ENCODE results near the gene CD300H.
"Not testable (repeated sequence)": the region's sequence is repeated elsewhere in the genome, so short reads cannot be mapped to it uniquely, and the experiment has no call there.

Gene CD300H

GRCh38 chr17:74584292-74585060, 17.2 kb upstream of the CD300H start:
- DNase-seq (ENCODE audit: low read depth) = no peak

- no peak for DNase-seq (ENCODE audit: low read depth)
Observed at GRCh38 chr17:74582633-74583032, 15.3 kb upstream of the CD300H start.

GRCh38 chr17:74579900-74580299, 12.6 kb upstream of the CD300H start:
- no peak for DNase-seq (ENCODE audit: low read depth)

DNA sequence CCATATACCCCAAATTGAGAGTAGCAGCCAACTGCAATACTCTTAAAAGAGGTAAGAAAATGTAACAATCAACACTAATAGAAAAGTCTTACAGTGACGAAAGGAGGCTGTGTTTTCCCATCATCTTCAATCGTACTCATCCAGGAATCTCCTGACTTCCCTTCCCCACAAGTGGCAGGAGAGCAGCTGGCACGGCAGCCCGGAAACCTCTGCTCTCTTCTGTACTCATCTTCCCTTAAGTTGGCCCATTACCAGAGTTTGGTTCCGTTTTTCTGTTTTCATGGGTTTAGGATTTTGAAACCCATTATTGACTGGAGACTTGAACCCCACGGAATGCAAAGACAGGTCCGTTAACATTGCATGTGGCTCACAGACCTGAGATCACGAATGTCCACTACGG, 11.7 kb upstream of the CD300H start:
- no peak for DNase-seq (ENCODE audit: low read depth)

- no peak for DNase-seq (ENCODE audit: low read depth)
Observed at GRCh38 chr17:74574489-74575142, 7.3 kb upstream of the CD300H start.

- not testable (repeated sequence) for DNase-seq (ENCODE audit: low read depth)
Observed at GRCh38 chr17:74573635-74574034, 6.3 kb upstream of the CD300H start.

DNA sequence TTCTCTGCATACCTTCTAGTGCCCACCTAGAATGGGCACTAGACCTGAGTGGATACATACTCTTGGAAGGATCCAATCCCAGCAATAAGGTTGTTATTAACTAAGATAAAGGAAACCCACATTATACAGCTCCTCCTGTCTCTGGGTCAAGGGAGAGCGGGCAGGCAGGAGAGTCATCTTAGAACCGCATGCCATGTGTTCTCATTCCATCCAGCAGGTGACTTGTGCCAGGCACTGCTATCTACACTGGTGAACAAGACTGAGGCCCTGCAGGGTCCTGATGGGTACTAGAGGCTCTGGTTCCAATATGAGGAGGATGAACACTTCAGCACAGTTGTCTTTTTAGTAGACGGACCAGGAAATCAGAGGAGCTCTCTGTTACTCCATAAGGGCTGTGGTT, 5.9 kb upstream of the CD300H start:
- DNase-seq (ENCODE audit: low read depth) = no peak

GRCh38 chr17:74571621-74572270, 4.4 kb upstream of the CD300H start:
- DNase-seq (ENCODE audit: low read depth) = no peak

DNA sequence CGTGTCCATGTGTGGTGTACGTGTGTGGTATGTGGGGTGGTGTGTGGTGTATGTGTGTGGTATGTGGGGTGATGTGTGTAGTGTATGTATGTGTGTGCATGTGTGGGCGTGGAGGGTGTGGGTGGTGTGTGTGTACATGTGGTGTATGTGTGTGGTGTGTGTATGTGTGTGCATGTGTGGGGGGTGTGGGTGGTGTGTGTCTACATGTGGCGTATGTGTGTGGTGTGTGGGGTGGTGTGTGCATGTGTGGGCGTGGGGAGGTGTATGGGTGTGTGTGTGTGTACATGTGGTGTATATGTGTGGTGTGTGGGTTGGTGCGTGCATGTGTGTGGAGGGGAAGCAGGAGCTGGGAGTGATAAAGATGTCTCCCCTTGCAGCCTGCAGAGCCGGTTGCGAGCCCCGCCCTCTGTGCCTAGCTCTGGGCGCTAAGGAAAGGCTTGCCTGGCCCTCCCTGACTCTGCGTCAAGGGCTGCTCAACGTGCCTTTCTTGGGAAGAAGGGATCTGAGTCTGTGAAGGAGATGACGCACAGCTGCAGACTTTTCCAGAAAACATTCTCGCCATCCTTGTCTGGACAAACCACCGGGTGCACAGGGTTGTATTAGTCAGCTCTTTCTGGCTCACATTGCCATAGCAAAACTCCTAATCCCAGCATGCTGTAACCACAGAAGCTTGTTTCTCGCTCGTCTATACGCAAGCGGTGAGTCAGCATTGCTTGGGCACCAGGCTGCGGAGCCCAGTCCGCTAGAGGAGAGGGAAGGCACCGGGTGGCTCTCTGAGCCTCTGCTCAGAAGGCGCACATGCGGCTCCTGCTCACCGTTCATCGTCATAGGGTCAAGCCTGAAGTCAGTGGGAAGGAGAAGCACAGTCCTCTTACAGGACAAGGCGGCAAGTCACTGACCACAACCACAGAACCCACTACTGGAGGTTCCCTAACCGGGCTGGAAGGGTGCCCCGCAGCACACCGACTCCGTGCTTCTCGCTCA, 2.0 kb upstream of the CD300H start:
- no peak for DNase-seq (ENCODE audit: low read depth)

- DNase-seq (ENCODE audit: low read depth) = no peak
Observed at GRCh38 chr17:74568106-74568873, 981 bp upstream of the CD300H start.

- no peak for DNase-seq (ENCODE audit: low read depth)
Observed at GRCh38 chr17:74566132-74566753, 1.1 kb downstream of the CD300H start.

DNA sequence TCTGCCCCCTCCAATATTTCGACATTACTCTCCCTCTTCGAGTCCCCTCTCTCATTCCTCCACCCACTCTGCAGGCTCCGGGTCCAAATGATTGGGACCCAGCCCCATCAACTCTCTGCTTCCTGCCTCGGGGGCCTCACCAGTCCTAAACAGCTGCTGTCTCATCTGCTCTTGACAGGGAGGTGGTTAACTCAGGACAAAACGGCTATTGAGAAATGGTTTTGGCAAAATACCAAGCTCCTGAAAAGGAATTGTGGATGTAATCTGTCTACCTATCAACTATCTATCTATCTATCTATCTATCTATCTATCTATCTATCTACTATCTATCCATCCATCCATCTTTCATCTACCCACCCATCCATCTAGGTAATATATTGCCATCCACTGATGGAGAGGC, 2.2 kb downstream of the CD300H start:
- no peak for DNase-seq (ENCODE audit: low read depth)

- no peak for DNase-seq (ENCODE audit: low read depth)
Observed at GRCh38 chr17:74563358-74563757, 4.0 kb downstream of the CD300H start.

- no peak for DNase-seq (ENCODE audit: low read depth)
Observed at GRCh38 chr17:74561586-74561985, 5.7 kb downstream of the CD300H start.

GRCh38 chr17:74558882-74559519, 8.3 kb downstream of the CD300H start:
- no peak for DNase-seq (ENCODE audit: low read depth)

DNA sequence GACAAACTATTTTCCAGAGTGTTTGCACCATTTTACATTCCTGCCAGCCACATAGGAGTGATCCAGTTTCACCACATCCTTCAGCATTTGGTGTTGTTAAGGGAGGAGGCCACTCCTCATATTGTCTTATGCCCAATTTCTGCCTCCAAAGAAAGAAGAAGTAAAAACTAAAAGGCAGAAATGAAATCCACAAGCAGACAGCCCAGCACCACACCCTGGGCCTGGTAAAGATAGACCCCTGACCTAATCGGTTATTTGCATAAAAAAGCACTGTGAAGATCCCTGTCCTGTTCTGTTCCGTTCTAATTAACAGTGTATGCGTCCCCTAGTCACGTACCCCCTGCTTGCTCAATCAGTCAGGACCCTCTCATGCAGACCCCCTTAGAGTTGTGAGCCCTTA, 8.9 kb downstream of the CD300H start:
- not testable (repeated sequence) for DNase-seq (ENCODE audit: low read depth)

GRCh38 chr17:74555427-74555940, 11.8 kb downstream of the CD300H start:
- no peak for DNase-seq (ENCODE audit: low read depth)

DNA sequence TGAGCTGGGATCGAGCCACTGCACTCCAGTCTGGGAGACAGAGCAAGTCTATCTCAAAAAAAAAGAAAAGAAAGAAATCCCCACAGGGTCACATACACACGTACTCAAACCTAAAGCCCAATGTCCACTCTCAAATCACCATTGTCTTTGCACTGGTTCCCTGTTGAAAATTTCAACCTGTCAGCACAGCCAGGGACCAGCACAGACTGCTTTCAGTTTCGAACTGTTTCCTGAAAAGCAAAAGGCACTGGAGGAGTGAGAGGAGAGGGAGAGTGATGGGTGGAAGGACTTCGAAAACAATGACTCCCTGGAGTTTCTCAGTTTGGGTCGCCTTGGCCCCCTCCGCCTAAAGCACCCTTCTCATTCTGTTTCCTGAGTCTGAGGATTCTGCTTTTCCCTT, 12.4 kb downstream of the CD300H start:
- DNase-seq (ENCODE audit: low read depth) = no peak

DNA sequence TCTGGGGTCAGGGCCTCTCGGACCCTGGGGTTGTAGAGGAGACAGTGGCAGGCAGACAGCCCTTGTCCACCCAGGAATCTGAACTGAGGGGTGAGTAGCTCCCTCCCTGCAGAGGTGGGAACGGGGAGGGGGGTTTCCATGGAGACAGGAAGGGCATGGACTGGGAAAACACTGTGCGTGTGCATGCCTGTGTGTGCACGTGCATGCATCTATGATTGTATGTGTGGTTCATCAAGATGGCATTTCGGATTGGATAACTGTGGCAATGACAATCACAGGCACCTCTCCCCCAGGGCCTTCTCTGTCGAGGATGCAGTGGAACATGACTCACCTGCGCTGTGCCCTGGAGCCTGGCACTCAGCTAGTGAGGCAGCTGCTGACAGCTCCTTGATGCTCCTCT, 15.3 kb downstream of the CD300H start:
- no peak for DNase-seq (ENCODE audit: low read depth)

DNA sequence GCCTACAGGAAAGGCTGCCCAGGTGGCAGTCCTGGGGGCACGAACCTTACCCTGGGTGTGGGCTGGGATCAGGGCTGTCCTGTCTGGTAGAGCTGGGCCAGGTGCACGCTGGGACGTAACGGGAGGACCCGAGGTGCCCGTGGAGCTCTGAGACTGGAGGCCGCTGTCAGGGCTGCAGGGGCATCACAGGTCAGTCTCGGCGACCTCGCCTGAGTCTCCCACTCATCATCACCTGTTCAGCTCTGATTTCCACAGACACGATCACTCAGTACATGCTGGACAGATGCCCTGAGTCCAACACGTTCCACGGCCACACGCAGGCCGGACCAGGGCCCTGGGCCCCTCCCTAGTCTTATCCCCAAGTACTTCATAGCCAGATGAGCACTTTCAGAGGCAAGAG, 16.7 kb downstream of the CD300H start:
- no peak for DNase-seq (ENCODE audit: low read depth)
